Ovary (tissue), 10 donors: ENCODE data around the gene PEX1. TPM values are rescaled to one million over a fixed set of nuclear protein-coding genes. Genes with fewer than 3 reads are reported as not detected.

Source experiments
- DNase-seq, 5 donors: peaks; one replicate each; pipeline ENCODE4 v3.0.0-alpha.2; 2019 to 2020
- H3K27ac ChIP-seq, 2 donors: fragments of 200-600 bp; one replicate each; pipeline versions ENCODE4 v1.5.1 to v1.8.0; 2019 to 2022
- H3K27me3 ChIP-seq: fragments of 200-600 bp; one replicate; pipeline ENCODE4 v1.8.0; 2022
- H3K36me3 ChIP-seq: fragments of 200-600 bp; sonication (generic); one replicate; pipeline ENCODE4 v1.5.1; 2019
- H3K4me1 ChIP-seq: one replicate; pipeline ENCODE4 v1.8.1; 2013; ENCODE audit warnings: mild to moderate bottlenecking, moderate library complexity; ENCODE audit not compliant: insufficient read depth
- H3K4me3 ChIP-seq: fragments of 200-600 bp; sonication (generic); one replicate; pipeline ENCODE4 v1.5.1; 2017
- H3K9me3 ChIP-seq, 2 donors: fragments of 200-600 bp in 1 of 2; sonication (generic) in 1 of 2; one replicate each; pipeline versions ENCODE4 v1.5.1 to v1.8.1; 2013 to 2019; ENCODE audit warnings: mild to moderate bottlenecking in 1 of 2, moderate library complexity in 1 of 2
- EP300 ChIP-seq: sonication (generic); formaldehyde crosslinking; IDR thresholded peaks from one replicate; pipeline ENCODE4 v1.6.1; 2017; ENCODE audit warnings: antibody characterized with exemption
- POLR2A ChIP-seq: fragments of 450-650 bp; IDR thresholded peaks from one replicate; pipeline ENCODE4 v1.6.1; 2017; ENCODE audit warnings: antibody characterized with exemption, mild to moderate bottlenecking, moderate library complexity
- WGBS, 3 donors: extraction: QIAGEN DNeasy Blood & Tissue Kit in 1 of 3; methylation state at CpG; one replicate each; pipeline versions ENCODE4 v1.1.5 to v1.1.7; 2013 to 2017; 5-methylcytosine and 5-hydroxymethylcytosine counted together
- intact Hi-C, 4 donors: fragments of 100-400 bp; cut with DNase I; formaldehyde crosslinking; loops; one replicate each; pipeline versions ENCODE4 v1.11.0 to v1.15.1; 2022 to 2023
- long read RNA-seq, 3 donors: library from polyadenylated mRNA in 2 of 3; unstranded in 2 of 3; transcript quantifications; one replicate each; pipeline ENCODE4 v2.0.0 and lab custom pipeline, GENCODE V29; 2021 to 2026
- polyA plus RNA-seq, 2 donors: library from polyadenylated mRNA; stranded (reverse); fragments of 200-250 nt in 1 of 2; fragments of 350-450 nt in 1 of 2; fragmentation: Illumina TruSeq in 1 of 2; extraction: RNeasy Lipid Tissue Mini Kit (QIAGEN cat#74804) in 1 of 2; gene quantifications; one replicate each; pipeline ENCODE4 v1.2.3, GENCODE V29; 2013 to 2014
- total RNA-seq, 7 donors: library from RNA; depleted of rRNA in 2 of 7; stranded (reverse); fragments of >200 nt in 2 of 7; fragmentation: NEBNext Ultra II Directional in 3 of 7; extraction: Animal tissue kit (Norgen Biotek cat#: 25700) in 3 of 7; gene quantifications; one replicate each; pipeline versions ENCODE4 v1.1.0 to v1.2.4, GENCODE V29; 2016 to 2023
- TF ChIP-seq, protein P1 (sequence below), 3 donors: fragments of 450-650 bp in 2 of 3; fragments of 200-600 bp in 1 of 3; IDR thresholded peaks; one replicate each; pipeline versions ENCODE4 v1.5.1 to v1.8.0; 2016 to 2022; ENCODE audit warnings: antibody characterized with exemption in 3 of 3, mild to moderate bottlenecking in 1 of 3
- donor health status: DM: no; HTN: no; CAD: no; lungs with moderate emphysema.
- donor health status: DM: no; HTN: no; CAD: no.
- donor health status: Bipolar disorder and iron deficiency.
- donor health status: DM: yes; HTN: yes; CAD: no.
- donor health status: DM: no; HTN: no; CAD: no.
- donor health status: DM: yes; HTN: yes; CAD: no.

The PEX1 gene
- total RNA-seq (10 to 100 TPM; 14.5 to 21.4 (median 19.8) TPM), polyA plus RNA-seq (10 to 100 TPM; 11.9 to 17.3 TPM)
- long read RNA-seq, donor 1, partial matches to known transcripts, result 21 of 26 reads
- long read RNA-seq, donor 1, other reads (novel, unspliced or antisense), result 4 of 26 reads
- long read RNA-seq, donor 2, partial matches to known transcripts, result 12 of 13 reads
- long read RNA-seq, donor 2, other reads (novel, unspliced or antisense), result 0 of 13 reads
- long read RNA-seq, donor 3, full-length matches to known transcripts, result 23 of 40 reads
- long read RNA-seq, donor 3, partial matches to known transcripts, result 3 of 40 reads
- long read RNA-seq, donor 3, other reads (novel, unspliced or antisense), result 14 of 40 reads

GRCh38 chr7:92528188-92528957, at the start of gene PEX1, which contains the start of gene RBM48:
PEX1 (minus strand) TSS chr7:92528520; CDS start chr7:92528435, 85 bp downstream.
RBM48 (plus strand) TSS chr7:92528795; CDS start chr7:92528814, 19 bp downstream.
- peak within 1 kb of the TSS; percentile 65 to 81 for H3K27ac ChIP-seq
- WGBS, 3 donors, result 0 to 1% (median 0%) methylated on average over 65 to 79 of the region's 79 CpGs
- intact Hi-C loops, result no loop called here
- H3K4me3 ChIP-seq, result peak within 1 kb of the TSS; percentile 99
- TF ChIP-seq EP300 (no peak), POLR2A (peak; percentile 30)
- TF ChIP-seq, protein P1, sequence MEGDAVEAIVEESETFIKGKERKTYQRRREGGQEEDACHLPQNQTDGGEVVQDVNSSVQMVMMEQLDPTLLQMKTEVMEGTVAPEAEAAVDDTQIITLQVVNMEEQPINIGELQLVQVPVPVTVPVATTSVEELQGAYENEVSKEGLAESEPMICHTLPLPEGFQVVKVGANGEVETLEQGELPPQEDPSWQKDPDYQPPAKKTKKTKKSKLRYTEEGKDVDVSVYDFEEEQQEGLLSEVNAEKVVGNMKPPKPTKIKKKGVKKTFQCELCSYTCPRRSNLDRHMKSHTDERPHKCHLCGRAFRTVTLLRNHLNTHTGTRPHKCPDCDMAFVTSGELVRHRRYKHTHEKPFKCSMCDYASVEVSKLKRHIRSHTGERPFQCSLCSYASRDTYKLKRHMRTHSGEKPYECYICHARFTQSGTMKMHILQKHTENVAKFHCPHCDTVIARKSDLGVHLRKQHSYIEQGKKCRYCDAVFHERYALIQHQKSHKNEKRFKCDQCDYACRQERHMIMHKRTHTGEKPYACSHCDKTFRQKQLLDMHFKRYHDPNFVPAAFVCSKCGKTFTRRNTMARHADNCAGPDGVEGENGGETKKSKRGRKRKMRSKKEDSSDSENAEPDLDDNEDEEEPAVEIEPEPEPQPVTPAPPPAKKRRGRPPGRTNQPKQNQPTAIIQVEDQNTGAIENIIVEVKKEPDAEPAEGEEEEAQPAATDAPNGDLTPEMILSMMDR (IDR thresholded peaks at IDR 0.05), result peak in 2 of 3 donors; percentile 15 to 51
- H3K27me3 ChIP-seq, result no peaks in the 10 kb centered on the region
- H3K9me3 ChIP-seq, result no peaks in the 10 kb centered on the region
- H3K4me1 ChIP-seq, result no peaks in the 10 kb centered on the region
- H3K36me3 ChIP-seq, result no peaks in the 10 kb centered on the region
- DNase-seq, result peak; percentile 94 to 97 (median 95)

DNA sequence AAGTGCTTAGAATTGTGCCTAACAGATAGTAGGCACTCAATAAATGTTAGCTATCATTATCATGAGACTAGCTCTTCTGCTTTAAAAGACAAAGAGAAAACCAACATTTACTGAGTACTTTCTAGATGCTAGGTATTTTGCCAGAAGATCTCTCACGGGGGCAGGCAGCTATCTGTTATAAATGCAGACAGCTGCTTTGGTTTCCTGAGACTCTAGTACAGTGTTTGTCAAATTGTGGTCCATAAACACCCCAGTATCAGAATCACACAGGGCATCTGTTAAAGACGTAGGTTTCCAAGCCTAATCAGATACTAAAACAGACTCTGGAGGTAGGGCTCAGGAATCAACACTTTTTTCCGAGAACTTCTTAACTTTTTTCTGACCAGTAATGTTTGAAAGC, 48.0 kb upstream of the PEX1 start:
- WGBS, 3 donors, result 78 to 88% (median 85%) methylated on average over 3 of the region's 3 CpGs
- H3K27ac ChIP-seq, result no peak overlapping the region
- H3K9me3 ChIP-seq, result no peaks in the 10 kb centered on the region
- H3K36me3 ChIP-seq, result no peaks in the 10 kb centered on the region
- H3K4me1 ChIP-seq, result no peaks in the 10 kb centered on the region
- no peaks in the 10 kb centered on the region for H3K27me3 ChIP-seq
- intact Hi-C loops, result no loop called here
- no peak for DNase-seq
- TF ChIP-seq EP300, result no peak
- TF ChIP-seq POLR2A, result no peak
- TF ChIP-seq, protein P1 (IDR thresholded peaks at IDR 0.05), result no peak
- H3K4me3 ChIP-seq, result no peak overlapping the region

DNA sequence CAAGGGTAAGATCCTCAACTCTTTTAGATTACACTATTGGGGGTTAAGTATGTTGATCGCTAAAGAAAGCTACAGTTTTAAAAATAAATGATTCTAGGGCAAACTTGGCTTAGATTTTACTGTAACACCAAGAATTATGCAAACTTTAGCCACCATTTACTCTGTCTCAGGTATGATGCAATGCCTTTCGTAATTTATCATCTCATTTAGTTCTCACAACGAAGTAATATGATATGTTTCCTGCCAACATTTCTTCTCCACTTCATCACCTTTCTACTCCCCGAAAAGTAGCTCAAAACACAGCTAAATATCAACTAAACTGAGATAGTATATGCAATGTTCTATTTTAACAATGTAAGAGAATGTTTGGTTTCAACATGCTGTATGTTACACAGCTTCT, 40.8 kb upstream of the PEX1 start:
- no peaks in the 10 kb centered on the region for H3K9me3 ChIP-seq
- H3K4me1 ChIP-seq, result no peaks in the 10 kb centered on the region
- H3K27ac ChIP-seq, result no peak overlapping the region
- DNase-seq, result no peak
- intact Hi-C loops, result no loop called here
- H3K27me3 ChIP-seq, result no peaks in the 10 kb centered on the region
- WGBS, 3 donors, result 79 to 86% (median 84%) methylated on average over 4 of the region's 4 CpGs
- H3K4me3 ChIP-seq, result no peak overlapping the region
- TF ChIP-seq POLR2A, result no peak
- no peak for TF ChIP-seq EP300
- TF ChIP-seq, protein P1 (IDR thresholded peaks at IDR 0.05), result no peak
- no peaks in the 10 kb centered on the region for H3K36me3 ChIP-seq

GRCh38 chr7:92567460-92567859, 39.1 kb upstream of the PEX1 start:
- intact Hi-C loops, result no loop called here
- Histone ChIP-seq H3K4me3 (no peak overlapping the region), H3K27me3 (no peaks in the 10 kb centered on the region), H3K9me3 (no peaks in the 10 kb centered on the region), H3K27ac (no peak overlapping the region), H3K36me3 (no peaks in the 10 kb centered on the region), H3K4me1 (no peaks in the 10 kb centered on the region)
- 90 to 95% (median 91%) methylated on average over 6 of the region's 6 CpGs for WGBS, 3 donors
- DNase-seq, result no peak
- TF ChIP-seq POLR2A, result no peak
- TF ChIP-seq EP300, result no peak
- TF ChIP-seq, protein P1 (IDR thresholded peaks at IDR 0.05), result no peak
